GM10266 (cell line): ENCODE data around the gene MEX3D.

Experiments used
- DNase-seq: peaks from one replicate; pipeline ENCODE4 v3.0.0; 2012; ENCODE audit errors: extremely low spot score
- TF ChIP-seq, protein P1 (sequence below): IDR thresholded peaks from 2 replicates; pipeline ENCODE4 v1.5.1; 2012; ENCODE audit warnings: mild to moderate bottlenecking, low read depth; ENCODE audit not compliant: control insufficient read depth, insufficient read depth; ENCODE audit errors: missing control alignments

Gene MEX3D

DNA sequence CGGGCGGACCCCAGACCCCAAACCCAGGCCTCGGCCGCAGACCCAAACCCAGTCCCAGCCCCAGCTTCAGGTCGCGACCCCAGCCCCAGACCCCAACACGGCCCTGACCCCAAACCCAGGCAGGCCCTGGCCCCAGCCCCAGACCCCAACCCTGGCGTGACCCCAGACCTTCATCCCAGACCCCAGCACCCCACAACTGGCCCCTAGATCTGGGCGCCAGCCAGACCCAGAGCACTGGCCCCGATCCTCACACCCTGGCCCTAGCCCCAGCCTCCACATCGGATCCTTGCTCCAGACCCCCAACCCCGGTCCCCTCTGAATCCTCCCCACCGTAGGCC is 17.1 kb upstream of the MEX3D start:
- TF ChIP-seq, protein P1, sequence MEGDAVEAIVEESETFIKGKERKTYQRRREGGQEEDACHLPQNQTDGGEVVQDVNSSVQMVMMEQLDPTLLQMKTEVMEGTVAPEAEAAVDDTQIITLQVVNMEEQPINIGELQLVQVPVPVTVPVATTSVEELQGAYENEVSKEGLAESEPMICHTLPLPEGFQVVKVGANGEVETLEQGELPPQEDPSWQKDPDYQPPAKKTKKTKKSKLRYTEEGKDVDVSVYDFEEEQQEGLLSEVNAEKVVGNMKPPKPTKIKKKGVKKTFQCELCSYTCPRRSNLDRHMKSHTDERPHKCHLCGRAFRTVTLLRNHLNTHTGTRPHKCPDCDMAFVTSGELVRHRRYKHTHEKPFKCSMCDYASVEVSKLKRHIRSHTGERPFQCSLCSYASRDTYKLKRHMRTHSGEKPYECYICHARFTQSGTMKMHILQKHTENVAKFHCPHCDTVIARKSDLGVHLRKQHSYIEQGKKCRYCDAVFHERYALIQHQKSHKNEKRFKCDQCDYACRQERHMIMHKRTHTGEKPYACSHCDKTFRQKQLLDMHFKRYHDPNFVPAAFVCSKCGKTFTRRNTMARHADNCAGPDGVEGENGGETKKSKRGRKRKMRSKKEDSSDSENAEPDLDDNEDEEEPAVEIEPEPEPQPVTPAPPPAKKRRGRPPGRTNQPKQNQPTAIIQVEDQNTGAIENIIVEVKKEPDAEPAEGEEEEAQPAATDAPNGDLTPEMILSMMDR: no peak
- DNase-seq: no peak

DNA sequence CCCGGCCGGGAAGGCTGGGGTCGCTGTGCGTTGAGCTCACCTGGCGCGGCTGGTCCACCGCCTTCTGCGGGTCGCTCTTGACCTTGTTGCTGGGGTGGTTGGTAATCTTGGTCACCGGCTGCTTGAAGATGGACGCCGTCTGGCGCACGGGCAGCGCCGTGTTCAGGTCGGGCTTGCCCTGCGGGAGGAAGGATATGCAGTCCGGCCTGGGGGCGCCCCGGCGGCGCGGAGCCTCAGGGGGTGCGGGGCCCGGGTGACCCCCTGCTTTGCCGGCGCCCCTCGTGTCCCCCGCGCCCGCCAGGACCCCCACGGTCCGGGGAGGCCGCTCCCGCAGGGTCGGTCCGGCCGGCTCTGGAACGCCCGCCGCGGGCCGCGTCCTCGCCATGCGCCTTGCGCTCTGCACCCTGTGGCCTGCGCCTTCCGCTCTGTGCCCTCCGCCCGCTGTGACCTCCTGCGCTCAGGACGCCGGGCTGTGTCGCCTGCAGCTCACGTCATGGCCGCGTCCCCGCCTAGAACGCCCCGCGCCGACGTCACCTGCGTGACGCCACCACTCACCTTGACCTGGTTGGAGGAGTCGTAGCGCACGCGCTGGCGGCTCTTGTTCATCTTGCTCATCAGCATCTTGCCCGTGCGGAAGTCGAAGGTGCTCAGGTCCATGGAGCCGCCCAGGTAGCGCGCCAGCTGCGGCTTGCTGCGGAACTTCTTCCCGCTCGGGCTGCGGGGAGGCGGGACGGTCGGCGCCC is 16.5 kb upstream of the MEX3D start:
- no peak for DNase-seq
- TF ChIP-seq, protein P1: no peak

DNA sequence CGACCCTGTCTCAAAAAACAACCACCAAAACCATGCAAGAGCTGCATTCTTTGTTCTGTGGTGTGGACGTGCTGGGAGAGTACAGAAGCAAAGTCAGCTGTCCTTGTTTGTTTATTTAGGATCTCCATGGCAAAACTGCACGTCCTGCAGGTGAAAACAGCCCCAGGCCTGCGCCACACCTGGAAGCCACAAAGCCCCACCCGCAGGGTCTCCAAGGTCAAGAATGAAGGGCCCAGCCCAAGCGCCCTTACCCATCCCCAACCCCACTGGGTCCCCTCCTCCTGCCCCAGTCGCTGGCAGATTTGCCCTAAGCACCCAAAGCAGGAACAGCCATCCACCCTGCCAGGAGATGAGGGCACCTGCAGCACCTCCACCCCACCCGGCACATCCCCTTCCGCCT is 14.1 kb upstream of the MEX3D start:
- DNase-seq: no peak
- TF ChIP-seq, protein P1: no peak

DNA sequence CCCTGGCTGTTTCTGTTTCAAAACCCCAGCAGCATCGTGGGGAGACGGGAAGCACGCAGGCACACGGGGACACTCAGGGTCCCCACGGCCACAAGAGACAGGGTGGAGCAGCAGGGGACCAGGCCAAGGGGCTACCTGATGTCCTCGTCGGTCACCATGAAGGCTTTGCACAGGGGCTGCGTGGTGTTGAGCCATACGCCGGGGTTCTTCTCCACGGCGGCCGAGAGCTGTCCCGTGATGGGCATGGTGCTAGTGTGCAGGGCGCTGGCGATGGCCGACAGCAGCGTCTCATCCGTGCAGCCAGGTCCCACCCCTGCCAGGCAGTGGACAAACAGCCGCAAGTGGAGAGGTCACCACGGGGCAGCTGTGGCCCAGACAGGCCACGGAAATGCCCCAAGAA is 12.8 kb upstream of the MEX3D start:
- TF ChIP-seq, protein P1: no peak

DNA sequence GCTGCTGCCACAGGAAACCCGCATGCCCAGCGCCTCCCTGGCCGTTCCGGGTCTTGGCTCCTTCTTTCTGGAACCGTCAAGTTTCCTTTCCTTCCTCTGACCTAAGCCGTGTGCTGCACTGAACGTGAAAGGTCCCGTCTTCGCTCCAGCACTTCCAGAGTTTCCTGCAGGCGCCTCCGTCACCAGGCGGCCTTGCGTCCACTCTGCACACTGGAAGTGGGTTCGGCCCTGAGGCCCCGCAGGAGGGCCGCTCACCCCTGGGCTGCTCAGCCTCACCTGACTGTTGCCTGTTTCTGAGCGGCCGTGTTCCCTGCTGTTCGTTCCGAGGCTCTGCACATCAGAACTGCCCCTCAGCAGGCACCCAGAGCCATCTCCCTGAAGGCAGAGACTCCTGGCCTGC is 12.3 kb upstream of the MEX3D start:
- TF ChIP-seq, protein P1: no peak
- DNase-seq: no peak

More for the DNA sequence above, 12.8 kb upstream of the MEX3D start:
- DNase-seq: no peak

DNA sequence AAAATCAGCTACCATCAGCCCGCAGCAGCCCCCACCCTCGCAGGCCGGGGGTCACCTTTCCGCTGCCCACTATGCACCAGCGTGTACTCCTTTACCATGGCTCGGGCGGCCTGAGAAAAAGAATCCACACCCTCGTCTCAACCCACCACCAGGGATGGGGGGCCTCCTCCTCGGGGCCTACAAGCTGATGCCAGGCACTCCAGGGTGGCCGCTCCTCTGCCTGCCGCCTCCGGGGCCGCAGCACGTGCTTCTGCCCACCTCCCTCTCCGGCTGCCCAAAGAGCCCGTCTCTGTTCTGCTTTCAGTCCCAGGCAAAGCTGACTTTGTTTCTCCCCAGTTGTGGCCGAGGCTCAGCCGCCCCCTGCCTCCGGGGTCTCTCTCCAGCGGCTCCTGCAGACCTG is 11.1 kb upstream of the MEX3D start:
- TF ChIP-seq, protein P1: no peak
- no peak for DNase-seq

DNA sequence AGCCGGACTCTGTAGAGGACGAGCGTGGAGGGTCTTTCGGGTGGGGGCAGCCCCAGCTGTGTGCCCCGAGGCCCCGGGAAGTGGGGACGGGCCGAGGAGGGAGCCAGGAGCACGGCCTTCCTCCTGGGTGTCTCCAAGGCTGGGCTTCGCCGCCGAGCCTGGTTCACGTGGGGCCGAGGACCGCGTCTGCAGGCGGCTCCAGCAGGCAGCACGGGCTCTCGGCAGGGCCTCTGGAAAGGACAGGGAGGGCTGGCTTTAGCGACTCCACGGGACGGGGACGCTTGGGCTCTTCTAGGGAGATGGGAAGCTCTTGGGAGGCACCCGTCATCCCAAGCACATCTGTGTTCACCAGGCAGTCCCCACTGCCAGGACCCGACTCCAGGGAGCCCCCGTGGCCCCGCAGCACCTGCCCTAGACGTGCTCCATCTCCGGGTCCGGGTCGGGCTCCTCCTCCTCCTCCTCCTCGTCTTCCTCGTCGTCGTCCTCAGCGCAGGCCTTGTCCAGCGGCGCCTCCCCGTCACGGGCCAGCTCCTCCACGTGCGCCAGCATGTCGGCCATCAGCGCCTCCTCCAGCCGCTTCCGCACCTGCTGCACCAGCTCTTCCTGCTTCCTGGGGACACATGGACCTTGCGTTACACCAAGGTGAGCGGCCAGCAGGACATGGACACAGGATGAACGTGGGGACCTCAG is 9.9 kb upstream of the MEX3D start:
- TF ChIP-seq, protein P1: no peak
- DNase-seq: no peak
